K562 (cell line): Measurements from ENCODE around the gene NCR1. TPM values are rescaled to one million over a fixed set of nuclear protein-coding genes. Genes with fewer than 3 reads are reported as not detected.

Experiments
- CHD4 ChIP-seq: fragments of 200-600 bp; sonication (generic); IDR thresholded peaks from 3 replicates; pipeline ENCODE4 v1.6.1; 2012; ENCODE audit warnings: low read depth, mild to moderate bottlenecking, mixed read lengths, low read length, inconsistent platforms; ENCODE audit not compliant: insufficient read depth, insufficient replicate concordance, poor library complexity, severe bottlenecking
- DACH1 ChIP-seq: fragments of 450-650 bp; IDR thresholded peaks from 2 replicates; pipeline ENCODE4 v1.6.1; 2018; ENCODE audit not compliant: partially characterized antibody
- DNMT1 ChIP-seq: fragments of 450-650 bp; IDR thresholded peaks from 2 replicates; pipeline ENCODE4 v1.6.1; 2016; ENCODE audit warnings: antibody characterized with exemption, mild to moderate bottlenecking
- DPF2 ChIP-seq: fragments of 450-650 bp; IDR thresholded peaks from 2 replicates; pipeline ENCODE4 v1.6.1; 2016
- FOXK1 ChIP-seq: sonication (generic); formaldehyde crosslinking; IDR thresholded peaks from 2 replicates; pipeline ENCODE4 v1.8.0; 2022; ENCODE audit warnings: missing genetic modification reagents, mild to moderate bottlenecking, borderline replicate concordance
- KAT7 ChIP-seq: sonication (generic); formaldehyde crosslinking; IDR thresholded peaks from 2 replicates; pipeline ENCODE4 v1.8.0; 2022; ENCODE audit warnings: missing genetic modification reagents, mild to moderate bottlenecking, borderline replicate concordance
- NR1H2 ChIP-seq: sonication (generic); formaldehyde crosslinking; IDR thresholded peaks from 2 replicates; pipeline ENCODE4 v1.4.0; 2020; ENCODE audit warnings: mild to moderate bottlenecking, missing genetic modification reagents
- PHF20 ChIP-seq: fragments of 450-650 bp; IDR thresholded peaks from 2 replicates; pipeline ENCODE4 v1.6.1; 2018; ENCODE audit not compliant: partially characterized antibody
- SOX6 ChIP-seq: fragments of 450-650 bp; IDR thresholded peaks from 2 replicates; pipeline ENCODE4 v1.6.1; 2014; ENCODE audit warnings: mild to moderate bottlenecking
- SP1 ChIP-seq: sonication (generic); formaldehyde crosslinking; IDR thresholded peaks from 2 replicates; pipeline ENCODE4 v1.8.1; 2022; ENCODE audit warnings: mild to moderate bottlenecking, missing genetic modification reagents
- TAL1 ChIP-seq: fragments of 450-650 bp; IDR thresholded peaks from 2 replicates; pipeline ENCODE4 v1.6.1; 2016; ENCODE audit warnings: mild to moderate bottlenecking
- TCF7 ChIP-seq: sonication (generic); IDR thresholded peaks from 2 replicates; pipeline ENCODE4 v1.6.1; 2016; ENCODE audit warnings: antibody characterized with exemption, borderline replicate concordance
- ZKSCAN8 ChIP-seq: fragments of 200-800 bp; sonication (Bioruptor generic); IDR thresholded peaks from 2 replicates; pipeline ENCODE4 v1.6.1; 2016; ENCODE audit warnings: missing genetic modification characterization, missing compliant biosample characterization
- ZNF134 ChIP-seq: fragments of 250-450 bp; sonication (Bioruptor Pico); conservative IDR thresholded peaks from 2 replicates; pipeline ENCODE4 v1.4.0; 2020
- ZNF24 ChIP-seq: fragments of 450-650 bp; IDR thresholded peaks from 2 replicates; pipeline ENCODE4 v1.6.1; 2016
- ZNF589 ChIP-seq: fragments of 200-800 bp; sonication (Bioruptor generic); IDR thresholded peaks from 2 replicates; pipeline ENCODE4 v1.6.1; 2016; ENCODE audit warnings: low read depth, missing genetic modification characterization, missing compliant biosample characterization
- ZNF766 ChIP-seq: fragments of 200-800 bp; sonication (Bioruptor generic); conservative IDR thresholded peaks from 2 replicates; pipeline ENCODE4 v1.6.1; 2016; ENCODE audit warnings: missing genetic modification characterization, missing compliant biosample characterization
- polyA plus RNA-seq, 8 experiments: library from polyadenylated mRNA; depleted of rRNA in 4 of 8; stranded (reverse) in 5 of 8; unstranded in 3 of 8; fragments of >200 nt; fragmentation: Nextera tagmentation in 2 of 8; fragmentation: Illumina TruSeq in 1 of 8; extraction: Ambion mirVana in 2 of 8; extraction: Trizol in 1 of 8; gene quantifications; 2 replicates each; pipeline versions ENCODE4 v1.2.1 to v1.2.3, GENCODE V29; 2011 to 2014; ENCODE audit warnings: inconsistent platforms in 1 of 8, missing spikeins in 1 of 8
- total RNA-seq, 7 experiments: library from RNA; depleted of rRNA in 6 of 7; stranded (reverse); fragments of >200 nt in 6 of 7; fragmentation: Illumina TruSeq in 2 of 7; extraction: Trizol in 2 of 7; gene quantifications; 2 replicates each; pipeline versions ENCODE4 v1.2.1 to v1.2.3, GENCODE V29; 2011 to 2021; ENCODE audit warnings: low replicate concordance in 1 of 7
- TF ChIP-seq, protein P1 (sequence below): fragments of 200-800 bp; sonication (Bioruptor generic); IDR thresholded peaks from 2 replicates; pipeline ENCODE4 v1.6.1; 2017; ENCODE audit warnings: missing genetic modification characterization, missing compliant biosample characterization
- TF ChIP-seq, protein P2 (sequence below): fragments of 450-650 bp; formaldehyde crosslinking; IDR thresholded peaks from 2 replicates; pipeline ENCODE4 v1.4.0; 2022; ENCODE audit warnings: missing genetic modification characterization
- TF ChIP-seq, protein P3 (sequence below): sonication (generic); formaldehyde crosslinking; IDR thresholded peaks from 2 replicates; pipeline ENCODE4 v1.8.1; 2023; ENCODE audit warnings: mild to moderate bottlenecking, missing genetic modification reagents
- TF ChIP-seq, protein P4 (sequence below), 2 experiments: fragments of 450-650 bp; conservative IDR thresholded peaks; 2 replicates each; pipeline ENCODE4 v1.6.1; 2017; ENCODE audit warnings: mild to moderate bottlenecking in 2 of 2, moderate library complexity in 2 of 2
- TF ChIP-seq, protein P5 (sequence below): fragments of 250-450 bp; sonication (Bioruptor Pico); IDR thresholded peaks from 2 replicates; pipeline ENCODE4 v1.8.0; 2022; ENCODE audit warnings: moderate library complexity, mild to moderate bottlenecking, inconsistent platforms

The NCR1 gene
- total and polyA plus RNA-seq, 9 of the 15 experiments (the other 6 are each of a cell fraction or from before 2014, with no cell fraction given), result 0.25 to 3.1 (median 1.2) TPM

DNA sequence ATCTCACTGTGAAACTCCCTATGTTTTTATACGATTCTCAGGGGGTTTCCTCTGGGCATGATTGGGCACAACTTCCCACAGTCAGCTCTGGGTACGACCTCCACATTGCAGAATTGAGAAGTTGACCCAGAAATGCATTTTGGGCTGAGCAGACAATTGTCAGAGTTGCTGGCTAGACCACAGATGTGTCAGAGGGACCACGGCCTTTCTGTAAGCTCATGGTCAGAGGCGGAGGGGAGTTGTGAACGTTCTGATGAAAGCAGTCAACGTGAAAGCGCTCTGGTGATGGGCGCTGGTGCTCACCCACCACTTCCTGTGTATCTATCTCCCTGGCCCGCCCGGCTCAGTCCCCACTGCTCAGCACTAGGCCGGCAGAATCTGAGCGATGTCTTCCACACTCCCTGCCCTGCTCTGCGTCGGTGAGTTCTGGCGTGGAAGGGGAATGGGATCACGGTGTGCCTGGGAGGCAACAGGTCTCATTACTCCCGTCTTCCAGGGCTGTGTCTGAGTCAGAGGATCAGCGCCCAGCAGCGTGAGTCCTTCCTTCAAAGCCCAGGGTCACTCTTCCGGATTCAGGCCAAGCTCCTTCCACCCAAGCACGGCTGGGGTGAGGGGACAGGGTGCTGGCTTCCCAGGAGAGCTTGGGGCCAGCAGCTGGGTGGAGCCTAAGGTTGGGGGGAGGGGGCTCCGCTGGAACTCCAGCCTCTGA, at the start of gene NCR1 (continued):
- TF ChIP-seq, protein P1, sequence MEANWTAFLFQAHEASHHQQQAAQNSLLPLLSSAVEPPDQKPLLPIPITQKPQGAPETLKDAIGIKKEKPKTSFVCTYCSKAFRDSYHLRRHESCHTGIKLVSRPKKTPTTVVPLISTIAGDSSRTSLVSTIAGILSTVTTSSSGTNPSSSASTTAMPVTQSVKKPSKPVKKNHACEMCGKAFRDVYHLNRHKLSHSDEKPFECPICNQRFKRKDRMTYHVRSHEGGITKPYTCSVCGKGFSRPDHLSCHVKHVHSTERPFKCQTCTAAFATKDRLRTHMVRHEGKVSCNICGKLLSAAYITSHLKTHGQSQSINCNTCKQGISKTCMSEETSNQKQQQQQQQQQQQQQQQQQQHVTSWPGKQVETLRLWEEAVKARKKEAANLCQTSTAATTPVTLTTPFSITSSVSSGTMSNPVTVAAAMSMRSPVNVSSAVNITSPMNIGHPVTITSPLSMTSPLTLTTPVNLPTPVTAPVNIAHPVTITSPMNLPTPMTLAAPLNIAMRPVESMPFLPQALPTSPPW (CRISPR knock-in tag), result peak; percentile 4; the same call in 1 of the 2 replicates
- TF ChIP-seq TAL1, result no peak
- no peak for TF ChIP-seq SOX6
- TF ChIP-seq ZNF134 (CRISPR knock-in tag), result no peak
- TF ChIP-seq SP1 (CRISPR knock-in tag), result no peak
- TF ChIP-seq FOXK1 (CRISPR knock-in tag), result 0 out of 2 replicates have a peak, but pooled peaks have one; percentile 45
- TF ChIP-seq, protein P2, sequence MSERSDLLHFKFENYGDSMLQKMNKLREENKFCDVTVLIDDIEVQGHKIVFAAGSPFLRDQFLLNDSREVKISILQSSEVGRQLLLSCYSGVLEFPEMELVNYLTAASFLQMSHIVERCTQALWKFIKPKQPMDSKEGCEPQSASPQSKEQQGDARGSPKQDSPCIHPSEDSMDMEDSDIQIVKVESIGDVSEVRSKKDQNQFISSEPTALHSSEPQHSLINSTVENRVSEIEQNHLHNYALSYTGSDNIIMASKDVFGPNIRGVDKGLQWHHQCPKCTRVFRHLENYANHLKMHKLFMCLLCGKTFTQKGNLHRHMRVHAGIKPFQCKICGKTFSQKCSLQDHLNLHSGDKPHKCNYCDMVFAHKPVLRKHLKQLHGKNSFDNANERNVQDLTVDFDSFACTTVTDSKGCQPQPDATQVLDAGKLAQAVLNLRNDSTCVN (CRISPR knock-in tag), result no peak
- no peak for TF ChIP-seq ZKSCAN8 (CRISPR knock-in tag)
- TF ChIP-seq CHD4, result no peak
- no peak for TF ChIP-seq NR1H2
- TF ChIP-seq ZNF589, result peak; percentile 44; the same call in 1 of the 2 replicates
- no peak; the same call in 1 of the 2 replicates for TF ChIP-seq DPF2
- no peak for TF ChIP-seq KAT7 (CRISPR knock-in tag)
- TF ChIP-seq, protein P3, sequence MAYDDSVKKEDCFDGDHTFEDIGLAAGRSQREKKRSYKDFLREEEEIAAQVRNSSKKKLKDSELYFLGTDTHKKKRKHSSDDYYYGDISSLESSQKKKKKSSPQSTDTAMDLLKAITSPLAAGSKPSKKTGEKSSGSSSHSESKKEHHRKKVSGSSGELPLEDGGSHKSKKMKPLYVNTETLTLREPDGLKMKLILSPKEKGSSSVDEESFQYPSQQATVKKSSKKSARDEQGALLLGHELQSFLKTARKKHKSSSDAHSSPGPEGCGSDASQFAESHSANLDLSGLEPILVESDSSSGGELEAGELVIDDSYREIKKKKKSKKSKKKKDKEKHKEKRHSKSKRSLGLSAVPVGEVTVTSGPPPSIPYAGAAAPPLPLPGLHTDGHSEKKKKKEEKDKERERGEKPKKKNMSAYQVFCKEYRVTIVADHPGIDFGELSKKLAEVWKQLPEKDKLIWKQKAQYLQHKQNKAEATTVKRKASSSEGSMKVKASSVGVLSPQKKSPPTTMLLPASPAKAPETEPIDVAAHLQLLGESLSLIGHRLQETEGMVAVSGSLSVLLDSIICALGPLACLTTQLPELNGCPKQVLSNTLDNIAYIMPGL (CRISPR knock-in tag), result no peak
- TF ChIP-seq, protein P4, sequence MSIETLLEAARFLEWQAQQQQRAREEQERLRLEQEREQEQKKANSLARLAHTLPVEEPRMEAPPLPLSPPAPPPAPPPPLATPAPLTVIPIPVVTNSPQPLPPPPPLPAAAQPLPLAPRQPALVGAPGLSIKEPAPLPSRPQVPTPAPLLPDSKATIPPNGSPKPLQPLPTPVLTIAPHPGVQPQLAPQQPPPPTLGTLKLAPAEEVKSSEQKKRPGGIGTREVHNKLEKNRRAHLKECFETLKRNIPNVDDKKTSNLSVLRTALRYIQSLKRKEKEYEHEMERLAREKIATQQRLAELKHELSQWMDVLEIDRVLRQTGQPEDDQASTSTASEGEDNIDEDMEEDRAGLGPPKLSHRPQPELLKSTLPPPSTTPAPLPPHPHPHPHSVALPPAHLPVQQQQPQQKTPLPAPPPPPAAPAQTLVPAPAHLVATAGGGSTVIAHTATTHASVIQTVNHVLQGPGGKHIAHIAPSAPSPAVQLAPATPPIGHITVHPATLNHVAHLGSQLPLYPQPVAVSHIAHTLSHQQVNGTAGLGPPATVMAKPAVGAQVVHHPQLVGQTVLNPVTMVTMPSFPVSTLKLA (conservative IDR thresholded peaks at IDR 0.05), result no peak; a peak in 1 of 4 replicates
- no peak for TF ChIP-seq ZNF24
- TF ChIP-seq ZNF766 (CRISPR knock-in tag), result no peak; the same call in 1 of the 2 replicates
- TF ChIP-seq DNMT1, result no peak
- TF ChIP-seq, protein P5, sequence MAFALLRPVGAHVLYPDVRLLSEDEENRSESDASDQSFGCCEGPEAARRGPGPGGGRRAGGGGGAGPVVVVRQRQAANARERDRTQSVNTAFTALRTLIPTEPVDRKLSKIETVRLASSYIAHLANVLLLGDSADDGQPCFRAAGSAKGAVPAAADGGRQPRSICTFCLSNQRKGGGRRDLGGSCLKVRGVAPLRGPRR (CRISPR knock-in tag), result no peak
- no peak for TF ChIP-seq TCF7
- no peak for TF ChIP-seq DACH1
- peak; percentile 74 for TF ChIP-seq PHF20
